NCI-H2171 (cell line): Measurements from ENCODE around the gene C3orf33.

ENCODE experiments used
- DNase-seq: peaks from one replicate; lab custom pipeline; 2025; lab: John Stamatoyannopoulos, UW

Gene C3orf33

GRCh38 chr3:155785662-155786295 is 20.3 kb downstream of the C3orf33 start:
- DNase-seq = peak; percentile 33

- DNase-seq = no peak
These were observed 23.6 kb downstream of the C3orf33 start for GRCh38 chr3:155782390-155782953.

- no peak for DNase-seq
These were observed 25.8 kb downstream of the C3orf33 start for GRCh38 chr3:155780291-155780690.

- no peak for DNase-seq
These were observed 27.6 kb downstream of the C3orf33 start for GRCh38 chr3:155778462-155778861.

GRCh38 chr3:155772801-155773200 is 33.3 kb downstream of the C3orf33 start:
- DNase-seq = no peak

GRCh38 chr3:155771126-155771525 is 35.0 kb downstream of the C3orf33 start:
- no peak for DNase-seq

- no peak for DNase-seq
These were observed 39.9 kb downstream of the C3orf33 start for GRCh38 chr3:155766206-155766605.

- DNase-seq = no peak
These were observed 42.1 kb downstream of the C3orf33 start for GRCh38 chr3:155763870-155764463.

GRCh38 chr3:155760653-155761052 is 45.4 kb downstream of the C3orf33 start:
- DNase-seq = no peak

- DNase-seq = no peak
These were observed 48.5 kb downstream of the C3orf33 start for GRCh38 chr3:155757577-155757976.

GRCh38 chr3:155753038-155753639 is 52.9 kb downstream of the C3orf33 start:
- DNase-seq = no peak

- no peak for DNase-seq
These were observed 57.3 kb downstream of the C3orf33 start for GRCh38 chr3:155748611-155749365.

- DNase-seq = no peak
These were observed 58.2 kb downstream of the C3orf33 start for GRCh38 chr3:155747946-155748290.

GRCh38 chr3:155747286-155747945 is 58.7 kb downstream of the C3orf33 start:
- no peak for DNase-seq

- DNase-seq = no peak
These were observed 59.4 kb downstream of the C3orf33 start for GRCh38 chr3:155746703-155747102.

GRCh38 chr3:155745795-155746550 is 60.1 kb downstream of the C3orf33 start:
- no peak for DNase-seq

GRCh38 chr3:155744626-155745324 is 61.3 kb downstream of the C3orf33 start, which contains the start of gene PLCH1:
Gene PLCH1, minus strand, starts transcription at chr3:155745071. Its CDS starts 40,847 bp downstream, at chr3:155704224.
- DNase-seq = peak; percentile 62

- DNase-seq = peak; percentile 51
These were observed 62.0 kb downstream of the C3orf33 start for GRCh38 chr3:155744010-155744625.

- DNase-seq = no peak
These were observed 62.5 kb downstream of the C3orf33 start for GRCh38 chr3:155743606-155744005.

GRCh38 chr3:155742349-155742965 is 63.6 kb downstream of the C3orf33 start:
- no peak for DNase-seq
